ENCODE data around the gene TENT4A.

GRCh38 chr5:6767481-6768063 is 54.3 kb downstream of the TENT4A start:
- TF ChIP-seq, protein P1, sequence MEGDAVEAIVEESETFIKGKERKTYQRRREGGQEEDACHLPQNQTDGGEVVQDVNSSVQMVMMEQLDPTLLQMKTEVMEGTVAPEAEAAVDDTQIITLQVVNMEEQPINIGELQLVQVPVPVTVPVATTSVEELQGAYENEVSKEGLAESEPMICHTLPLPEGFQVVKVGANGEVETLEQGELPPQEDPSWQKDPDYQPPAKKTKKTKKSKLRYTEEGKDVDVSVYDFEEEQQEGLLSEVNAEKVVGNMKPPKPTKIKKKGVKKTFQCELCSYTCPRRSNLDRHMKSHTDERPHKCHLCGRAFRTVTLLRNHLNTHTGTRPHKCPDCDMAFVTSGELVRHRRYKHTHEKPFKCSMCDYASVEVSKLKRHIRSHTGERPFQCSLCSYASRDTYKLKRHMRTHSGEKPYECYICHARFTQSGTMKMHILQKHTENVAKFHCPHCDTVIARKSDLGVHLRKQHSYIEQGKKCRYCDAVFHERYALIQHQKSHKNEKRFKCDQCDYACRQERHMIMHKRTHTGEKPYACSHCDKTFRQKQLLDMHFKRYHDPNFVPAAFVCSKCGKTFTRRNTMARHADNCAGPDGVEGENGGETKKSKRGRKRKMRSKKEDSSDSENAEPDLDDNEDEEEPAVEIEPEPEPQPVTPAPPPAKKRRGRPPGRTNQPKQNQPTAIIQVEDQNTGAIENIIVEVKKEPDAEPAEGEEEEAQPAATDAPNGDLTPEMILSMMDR (IDR thresholded peaks at IDR 0.05), result no peak
- no peak for TF ChIP-seq POLR2A (IDR thresholded peaks at IDR 0.05; ENCODE audit: low read depth)
- no peak for TF ChIP-seq POLR2AphosphoS5 (IDR thresholded peaks at IDR 0.05)
- TF ChIP-seq EP300 (IDR thresholded peaks at IDR 0.05), result no peak
